OCI-LY7 (cell line): ENCODE data around the gene PTPRE.

Source experiments
- EZH2phosphoT487 ChIP-seq: fragments of 200-600 bp; sonication (generic); IDR thresholded peaks from 2 replicates; pipeline ENCODE4 v1.6.1; 2018; ENCODE audit warnings: low read depth, borderline replicate concordance, mild to moderate bottlenecking, mixed run types, antibody characterized with exemption, low read length, moderate library complexity, mixed read lengths
- TF ChIP-seq, protein P1 (sequence below): fragments of 200-600 bp; sonication (generic); conservative IDR thresholded peaks from 2 replicates; pipeline ENCODE4 v1.5.1; 2014; ENCODE audit warnings: mild to moderate bottlenecking, antibody characterized with exemption, low read length, moderate library complexity, mixed read lengths

- TF ChIP-seq, protein P1, sequence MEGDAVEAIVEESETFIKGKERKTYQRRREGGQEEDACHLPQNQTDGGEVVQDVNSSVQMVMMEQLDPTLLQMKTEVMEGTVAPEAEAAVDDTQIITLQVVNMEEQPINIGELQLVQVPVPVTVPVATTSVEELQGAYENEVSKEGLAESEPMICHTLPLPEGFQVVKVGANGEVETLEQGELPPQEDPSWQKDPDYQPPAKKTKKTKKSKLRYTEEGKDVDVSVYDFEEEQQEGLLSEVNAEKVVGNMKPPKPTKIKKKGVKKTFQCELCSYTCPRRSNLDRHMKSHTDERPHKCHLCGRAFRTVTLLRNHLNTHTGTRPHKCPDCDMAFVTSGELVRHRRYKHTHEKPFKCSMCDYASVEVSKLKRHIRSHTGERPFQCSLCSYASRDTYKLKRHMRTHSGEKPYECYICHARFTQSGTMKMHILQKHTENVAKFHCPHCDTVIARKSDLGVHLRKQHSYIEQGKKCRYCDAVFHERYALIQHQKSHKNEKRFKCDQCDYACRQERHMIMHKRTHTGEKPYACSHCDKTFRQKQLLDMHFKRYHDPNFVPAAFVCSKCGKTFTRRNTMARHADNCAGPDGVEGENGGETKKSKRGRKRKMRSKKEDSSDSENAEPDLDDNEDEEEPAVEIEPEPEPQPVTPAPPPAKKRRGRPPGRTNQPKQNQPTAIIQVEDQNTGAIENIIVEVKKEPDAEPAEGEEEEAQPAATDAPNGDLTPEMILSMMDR, result no peak
- TF ChIP-seq EZH2phosphoT487, result no peak
Observed at GRCh38 chr10:127892743-127893142, 14.2 kb upstream of the PTPRE start, which contains the start of gene CLRN3.
